Measurements from ENCODE around the gene TMEM72. TPM values are rescaled to one million over a fixed set of nuclear protein-coding genes. Genes with fewer than 3 reads are reported as not detected.

Gene TMEM72
- total and polyA plus RNA-seq, 2 donors (not counting 3 experiments of a cell fraction or from before 2014, with no cell fraction given): not detected

GRCh38 chr10:44971935-44972757 is 61.0 kb downstream of the TMEM72 start:
- H3K36me3 ChIP-seq (ENCODE audit: control insufficient read depth in 2 of 2, extremely low read depth in 1 of 2, insufficient read depth in 2 of 2, low read length in 2 of 2): peaks cover 0 to 4% of the 10 kb centered on the region in 2 experiments
- no peaks in the 10 kb centered on the region for H3K27me3 ChIP-seq (ENCODE audit: control insufficient read depth in 2 of 2, insufficient read depth in 2 of 2, low read length in 2 of 2)
- CTCF ChIA-PET: interaction anchor here (2.2 to 2.3 kb wide), 2 partner anchors 8 to 39 kb away, joined by 9 to 18 read pairs; no protein-coding TSS in a partner anchor
- no peak overlapping the region for H3K27ac ChIP-seq (ENCODE audit: insufficient read depth, low read depth, low read length)
- no TSS peak for BruUV-seq (replicated peaks)
- POLR2A ChIA-PET: no interaction called here
- H3K4me1 ChIP-seq (ENCODE audit: control insufficient read depth, extremely low read depth, insufficient read depth, low read length): peaks cover 8% of the 10 kb centered on the region
- DNase-seq (ENCODE audit: low read depth, low spot score) (peak; percentile 36), FAIRE-seq (no peak)
- no peaks in the 10 kb centered on the region for H4K20me1 ChIP-seq (replicated peaks; ENCODE audit: control insufficient read depth, extremely low read depth, insufficient read depth, low read length)
- no peaks in the 10 kb centered on the region for H3K9me1 ChIP-seq (replicated peaks; ENCODE audit: control insufficient read depth, extremely low read depth, insufficient read depth, low read length)
- H3K79me2 ChIP-seq (ENCODE audit: control insufficient read depth, insufficient read depth, low read length): no peaks in the 10 kb centered on the region
- no peak overlapping the region for H2AFZ ChIP-seq (ENCODE audit: low read depth, low read length)
- no peak for TF ChIP-seq MAX (IDR thresholded peaks at IDR 0.05; ENCODE audit: insufficient read depth, insufficient read length)
- TF ChIP-seq GATA2 (IDR thresholded peaks at IDR 0.05; ENCODE audit: insufficient read depth, insufficient read length, low read depth, low read length): no peak
- no peak for TF ChIP-seq POLR2AphosphoS5 (IDR thresholded peaks at IDR 0.05; ENCODE audit: insufficient read depth, low read depth, low read length)
- TF ChIP-seq POLR2A (IDR thresholded peaks at IDR 0.05; ENCODE audit: low read depth, low read length): no peak
- TF ChIP-seq EZH2 (IDR thresholded peaks at IDR 0.05; ENCODE audit: borderline replicate concordance, low read depth, low read length, severe bottlenecking): no peak
- TF ChIP-seq MYC (IDR thresholded peaks at IDR 0.05; ENCODE audit: low read depth, low read length): no peak
- TF ChIP-seq FOS (IDR thresholded peaks at IDR 0.05; ENCODE audit: borderline replicate concordance, insufficient read depth, low read length): no peak
- no peak for TF ChIP-seq JUN (IDR thresholded peaks at IDR 0.05; ENCODE audit: borderline replicate concordance, insufficient read depth, insufficient read length, low read depth)
- TF ChIP-seq CTCF (IDR thresholded peaks at IDR 0.05; ENCODE audit: extremely low read depth in 1 of 2, insufficient read depth in 1 of 2, low read depth in 1 of 2, low read length in 2 of 2): no peak
- H3K4me3 ChIP-seq (replicated peaks in 1 of 3; ENCODE audit: insufficient read depth in 1 of 3, low read depth in 1 of 3, low read length in 3 of 3): no peak overlapping the region
- no peak overlapping the region for H3K4me2 ChIP-seq (ENCODE audit: insufficient read depth, low read length)
- H3K9me3 ChIP-seq (replicated peaks; ENCODE audit: control insufficient read depth, insufficient read depth, low read length): no peaks in the 10 kb centered on the region
- no peak overlapping the region for H3K9ac ChIP-seq (replicated peaks; ENCODE audit: extremely low read depth, insufficient read depth, low read length)
- intact Hi-C loops (cut with micrococcal nuclease): loop anchor here (10.0 kb wide), 1 partner anchor 1297 kb away; no protein-coding TSS in a partner anchor
- dilution Hi-C loops (cut with MboI; ENCODE audit: extremely low pct_ligation_motif_present, low sequenced_read_pairs): no loop called here
